ENCODE results near the gene BCL7C. TPM values are rescaled to one million over a fixed set of nuclear protein-coding genes. Genes with fewer than 3 reads are reported as not detected.
A peak's percentile ranks its signal among the peaks of the same experiment; 100 is the strongest.

The BCL7C gene
- total and polyA plus RNA-seq, 10 of the 15 experiments (the other 5 are each of a cell fraction or from before 2014, with no cell fraction given): 1.1 to 30.5 (median 13.7) TPM

- TF ChIP-seq SMC3 (IDR thresholded peaks at IDR 0.05; ENCODE audit: borderline replicate concordance, low read length): no peak
- TF ChIP-seq NR2C1 (IDR thresholded peaks at IDR 0.05): no peak
Observed at GRCh38 chr16:30931068-30931650, 37.3 kb upstream of the BCL7C start (continued).

- Histone ChIP-seq H3K9me3 (replicated peaks; ENCODE audit: control insufficient read depth, insufficient read depth, low read length) (no peaks in the 10 kb centered on the region), H4K20me1 (ENCODE audit: control insufficient read depth, insufficient read depth) (no peaks in the 10 kb centered on the region), H3K4me1 (ENCODE audit: control insufficient read depth, insufficient read depth, low read length) (0 out of 2 replicates have a peak, but pooled peaks cover 1% of the 10 kb centered on the region), H3K9ac (ENCODE audit: control insufficient read depth, insufficient read depth, low read length) (no peak overlapping the region), H3K4me2 (ENCODE audit: control insufficient read depth, insufficient read depth) (no peak overlapping the region), H3K79me2 (ENCODE audit: control insufficient read depth, insufficient read depth, low read length) (peaks cover 2% of the 10 kb centered on the region; the same call in 1 of the 2 replicates), H2AFZ (ENCODE audit: control insufficient read depth, low read depth, low read length) (no peak overlapping the region), H3K27me3 (replicated peaks in 1 of 2; ENCODE audit: control insufficient read depth in 2 of 2, insufficient read depth in 2 of 2, low read length in 1 of 2) (no peaks in the 10 kb centered on the region), H3K4me3 (no peak overlapping the region), H3K36me3 (ENCODE audit: control insufficient read depth in 2 of 2, insufficient read depth in 2 of 2, low read length in 1 of 2) (peaks cover 0 to 13% of the 10 kb centered on the region in 2 experiments), H3K27ac (ENCODE audit: control insufficient read depth, insufficient read depth) (no peak overlapping the region)
- ChIA-PET POLR2A (no interaction called here), CTCF (no interaction called here), RAD21 (ENCODE audit: unreplicated experiment) (no interaction called here), SMC1A (ENCODE audit: uncharacterized antibody, unreplicated experiment) (no interaction called here)
- in situ Hi-C loops (cut with MboI): no loop called here
- intact Hi-C loops (cut with micrococcal nuclease; ENCODE audit: unreplicated experiment): no loop called here
- 98% methylated on average over 33 of the region's 35 CpGs for WGBS (ENCODE audit: insufficient coverage, insufficient replicate concordance, low lambda C conversion rate, missing lambda C conversion rate)
- FAIRE-seq: no peak
- DNase-seq (ENCODE audit: low read depth, low spot score): no peak
- no peak for ATAC-seq
- no TSS peak for BruUV-seq (replicated peaks)
- TF ChIP-seq WRNIP1 (IDR thresholded peaks at IDR 0.05; ENCODE audit: borderline replicate concordance, low read depth, low read length): no peak
Observed at GRCh38 chr16:30930160-30930571, 36.3 kb upstream of the BCL7C start.

GRCh38 chr16:30929167-30929566 is 35.3 kb upstream of the BCL7C start:
- RAD21 ChIA-PET (ENCODE audit: unreplicated experiment): no interaction called here
- Histone ChIP-seq H2AFZ (ENCODE audit: control insufficient read depth, low read depth, low read length) (no peak overlapping the region), H3K27ac (ENCODE audit: control insufficient read depth, insufficient read depth) (no peak overlapping the region), H3K36me3 (ENCODE audit: control insufficient read depth in 2 of 2, insufficient read depth in 2 of 2, low read length in 1 of 2) (peaks cover 0 to 13% of the 10 kb centered on the region in 2 experiments), H3K4me2 (ENCODE audit: control insufficient read depth, insufficient read depth) (no peak overlapping the region), H3K4me1 (ENCODE audit: control insufficient read depth, insufficient read depth, low read length) (0 out of 2 replicates have a peak, but pooled peaks cover 4% of the 10 kb centered on the region), H3K9me3 (replicated peaks; ENCODE audit: control insufficient read depth, insufficient read depth, low read length) (no peaks in the 10 kb centered on the region), H3K4me3 (no peak overlapping the region), H4K20me1 (ENCODE audit: control insufficient read depth, insufficient read depth) (no peaks in the 10 kb centered on the region), H3K9ac (ENCODE audit: control insufficient read depth, insufficient read depth, low read length) (no peak overlapping the region), H3K79me2 (ENCODE audit: control insufficient read depth, insufficient read depth, low read length) (peaks cover 5% of the 10 kb centered on the region), H3K27me3 (replicated peaks in 1 of 2; ENCODE audit: control insufficient read depth in 2 of 2, insufficient read depth in 2 of 2, low read length in 1 of 2) (no peaks in the 10 kb centered on the region)
- ATAC-seq (no peak), DNase-seq (ENCODE audit: low read depth, low spot score) (no peak), FAIRE-seq (no peak)
- intact Hi-C loops (cut with micrococcal nuclease; ENCODE audit: unreplicated experiment): loop anchor here (10.0 kb wide), 2 partner anchors 234 to 274 kb away; partner anchors contain the start of genes FBRS, PRR14 and SRCAP
- SMC1A ChIA-PET (ENCODE audit: uncharacterized antibody, unreplicated experiment): no interaction called here
- in situ Hi-C loops (cut with MboI): no loop called here
- CTCF ChIA-PET: interaction anchor here (5.2 kb wide), 1 partner anchor 12 kb away, joined by 26 read pairs; no protein-coding TSS in a partner anchor
- TF ChIP-seq PKNOX1 (IDR thresholded peaks at IDR 0.05): peak; percentile 54
- peak; percentile 26 for TF ChIP-seq PBX3 (IDR thresholded peaks at IDR 0.05; ENCODE audit: insufficient replicate concordance, low read depth, low read length)
- TF ChIP-seq CBX5 (IDR thresholded peaks at IDR 0.05; ENCODE audit: low read depth): no peak
- POLR2A ChIA-PET: no interaction called here
- 36% methylated on average over 7 of the region's 7 CpGs for WGBS (ENCODE audit: insufficient coverage, insufficient replicate concordance, low lambda C conversion rate, missing lambda C conversion rate)
- BruUV-seq (replicated peaks): no TSS peak

Data from GM12878 (cell line).